Loucy (cell line): Measurements from ENCODE around the gene WAC.
"Not testable (repeated sequence)": the region's sequence is repeated elsewhere in the genome, so short reads cannot be mapped to it uniquely, and the experiment has no call there.

Experiments
- H2AFZ ChIP-seq: fragments of 200-600 bp; sonication (generic); 2 replicates; pipeline ENCODE4 v1.6.0; 2016; ENCODE audit warnings: antibody characterized with exemption, mild to moderate bottlenecking, low read length, moderate library complexity
- H3F3A ChIP-seq: fragments of 200-600 bp; 2 replicates; pipeline ENCODE4 v1.6.0; 2016; ENCODE audit warnings: antibody characterized with exemption, low read depth, mild to moderate bottlenecking
- H3K27me3 ChIP-seq: fragments of 200-600 bp; sonication (generic); 2 replicates; pipeline ENCODE4 v1.6.1; 2014; ENCODE audit warnings: low read length, mild to moderate bottlenecking; ENCODE audit not compliant: insufficient read depth, poor library complexity, severe bottlenecking
- H3K36me3 ChIP-seq: fragments of 200-600 bp; sonication (generic); 2 replicates; pipeline ENCODE4 v1.6.1; 2016; ENCODE audit warnings: low read length; ENCODE audit not compliant: insufficient read depth
- H3K4me1 ChIP-seq: fragments of 200-600 bp; sonication (generic); 2 replicates; pipeline ENCODE4 v1.5.1; 2014; ENCODE audit warnings: low read length, mild to moderate bottlenecking; ENCODE audit not compliant: insufficient read depth, poor library complexity, severe bottlenecking
- H3K4me2 ChIP-seq: fragments of 200-600 bp; sonication (generic); 2 replicates; pipeline ENCODE4 v1.6.0; 2014; ENCODE audit warnings: antibody characterized with exemption, low read length, low read depth, mild to moderate bottlenecking; ENCODE audit not compliant: poor library complexity, severe bottlenecking
- H3K4me3 ChIP-seq: fragments of 200-600 bp; sonication (generic); 2 replicates; pipeline ENCODE4 v1.5.1; 2014; ENCODE audit warnings: low read length, mild to moderate bottlenecking, mixed read lengths; ENCODE audit not compliant: poor library complexity, severe bottlenecking
- H3K79me2 ChIP-seq: fragments of 200-600 bp; sonication (generic); 2 replicates; pipeline ENCODE4 v1.6.1; 2014; ENCODE audit warnings: low read length; ENCODE audit not compliant: insufficient read depth
- H3K9ac ChIP-seq: fragments of 200-600 bp; sonication (generic); 2 replicates; pipeline ENCODE4 v1.6.0; 2014; ENCODE audit warnings: mild to moderate bottlenecking, low read depth, low read length, moderate library complexity; ENCODE audit not compliant: poor library complexity, severe bottlenecking
- H3K9me2 ChIP-seq: fragments of 200-600 bp; sonication (generic); replicated peaks from 2 replicates; pipeline ENCODE4 v1.6.1; 2016; ENCODE audit warnings: low read depth, low read length, mixed read lengths
- H3K9me3 ChIP-seq: fragments of 200-600 bp; sonication (generic); 2 replicates; pipeline ENCODE4 v1.6.1; 2014; ENCODE audit warnings: mild to moderate bottlenecking, antibody characterized with exemption, low read length, low read depth; ENCODE audit not compliant: insufficient read depth
- H4K20me1 ChIP-seq: fragments of 200-600 bp; sonication (generic); 2 replicates; pipeline ENCODE4 v1.6.0; 2014; ENCODE audit warnings: antibody characterized with exemption, low read length, mild to moderate bottlenecking; ENCODE audit not compliant: insufficient read depth, poor library complexity, severe bottlenecking
- CTCF ChIP-seq: fragments of 200-600 bp; sonication (generic); conservative IDR thresholded peaks from 2 replicates; pipeline ENCODE4 v1.5.1; 2014; ENCODE audit warnings: mild to moderate bottlenecking, antibody characterized with exemption, low read length
- EZH2phosphoT487 ChIP-seq: fragments of 200-600 bp; IDR thresholded peaks from 2 replicates; pipeline ENCODE4 v1.6.1; 2018; ENCODE audit warnings: antibody characterized with exemption, mild to moderate bottlenecking, moderate library complexity, borderline replicate concordance

The WAC gene

GRCh38 chr10:28571265-28571664 lies 38.3 kb downstream of the WAC start:
- Histone ChIP-seq H3K4me2 (no peak overlapping the region), H3K9me2 (no peaks in the 10 kb centered on the region), H3K4me1 (no peaks in the 10 kb centered on the region), H3K27me3 (no peaks in the 10 kb centered on the region), H4K20me1 (peaks cover 100% of the 10 kb centered on the region), H3F3A (no peaks in the 10 kb centered on the region), H3K4me3 (no peak overlapping the region), H3K79me2 (peaks cover 100% of the 10 kb centered on the region), H3K9me3 (no peaks in the 10 kb centered on the region), H2AFZ (no peak overlapping the region), H3K36me3 (peaks cover 65% of the 10 kb centered on the region; the same call in 1 of the 2 replicates), H3K9ac (no peak overlapping the region)
- no peak for TF ChIP-seq CTCF

- H3K4me2 ChIP-seq, H3K27me3 ChIP-seq, H3K9ac ChIP-seq, H2AFZ ChIP-seq, H3K4me3 ChIP-seq, H3F3A ChIP-seq, H3K4me1 ChIP-seq, H3K9me2 ChIP-seq, H3K9me3 ChIP-seq: not testable (repeated sequence)
- Histone ChIP-seq H4K20me1 (peaks cover 100% of the 10 kb centered on the region), H3K79me2 (peaks cover 99% of the 10 kb centered on the region), H3K36me3 (peaks cover 61% of the 10 kb centered on the region; the same call in 1 of the 2 replicates)
These were observed 41.3 kb downstream of the WAC start for GRCh38 chr10:28574214-28574613.

- no peak overlapping the region for H3K4me2 ChIP-seq
- TF ChIP-seq EZH2phosphoT487 (no peak), CTCF (no peak)
- H3K27me3 ChIP-seq, result no peaks in the 10 kb centered on the region
- H3K36me3 ChIP-seq, result peaks cover 66% of the 10 kb centered on the region; the same call in 1 of the 2 replicates
- peaks cover 99% of the 10 kb centered on the region for H3K79me2 ChIP-seq
- H3K9ac ChIP-seq, result no peak overlapping the region
- peaks cover 100% of the 10 kb centered on the region for H4K20me1 ChIP-seq
- no peaks in the 10 kb centered on the region for H3K4me1 ChIP-seq
- H3K9me2 ChIP-seq, result no peaks in the 10 kb centered on the region
- no peak overlapping the region for H3K4me3 ChIP-seq
- H3K9me3 ChIP-seq, result no peaks in the 10 kb centered on the region
- H3F3A ChIP-seq, result no peaks in the 10 kb centered on the region
- no peak overlapping the region for H2AFZ ChIP-seq
These were observed 42.9 kb downstream of the WAC start for GRCh38 chr10:28575852-28576251.

- H3K27me3 ChIP-seq, result no peaks in the 10 kb centered on the region
- H3K9ac ChIP-seq, result no peak overlapping the region
- H3K9me2 ChIP-seq, result no peaks in the 10 kb centered on the region
- no peak overlapping the region for H3K4me2 ChIP-seq
- no peaks in the 10 kb centered on the region for H3K4me1 ChIP-seq
- H3K79me2 ChIP-seq, result peaks cover 99% of the 10 kb centered on the region
- no peaks in the 10 kb centered on the region for H3F3A ChIP-seq
- H3K36me3 ChIP-seq, result peaks cover 70% of the 10 kb centered on the region; the same call in 1 of the 2 replicates
- no peak overlapping the region for H3K4me3 ChIP-seq
- no peak for TF ChIP-seq EZH2phosphoT487
- TF ChIP-seq CTCF, result no peak
- no peaks in the 10 kb centered on the region for H3K9me3 ChIP-seq
- H4K20me1 ChIP-seq, result peaks cover 100% of the 10 kb centered on the region
- no peak overlapping the region for H2AFZ ChIP-seq
These were observed 44.6 kb downstream of the WAC start for GRCh38 chr10:28577506-28577905.
